Hepatocyte (in vitro differentiated cells): ENCODE data around the gene MLPH. TPM values are rescaled to one million over a fixed set of nuclear protein-coding genes. Genes with fewer than 3 reads are reported as not detected.

Experiments
- DNase-seq: peaks from one replicate; pipeline ENCODE4 v3.0.0-alpha.2; 2016; ENCODE audit warnings: low spot score
- H2AFZ ChIP-seq: fragments of 200-600 bp; sonication (generic); 2 replicates; pipeline ENCODE4 v1.6.0; 2016; ENCODE audit warnings: antibody characterized with exemption, mild to moderate bottlenecking
- H3K27ac ChIP-seq: fragments of 200-600 bp; sonication (generic); 2 replicates; pipeline ENCODE4 v1.5.1; 2016; ENCODE audit warnings: mild to moderate bottlenecking
- H3K27me3 ChIP-seq: fragments of 200-600 bp; sonication (generic); 2 replicates; pipeline ENCODE4 v1.6.1; 2016
- H3K36me3 ChIP-seq: fragments of 200-600 bp; sonication (generic); replicated peaks from 2 replicates; pipeline ENCODE4 v1.5.1; 2016; ENCODE audit warnings: low read depth; ENCODE audit not compliant: insufficient read depth
- H3K4me1 ChIP-seq: fragments of 200-600 bp; sonication (generic); 2 replicates; pipeline ENCODE4 v1.5.1; 2016; ENCODE audit warnings: mild to moderate bottlenecking, moderate library complexity; ENCODE audit not compliant: insufficient read depth
- H3K4me2 ChIP-seq: fragments of 200-600 bp; sonication (generic); 2 replicates; pipeline ENCODE4 v1.6.0; 2016
- H3K4me3 ChIP-seq: fragments of 200-600 bp; sonication (generic); 2 replicates; pipeline ENCODE4 v1.5.1; 2016; ENCODE audit warnings: mild to moderate bottlenecking
- H3K79me2 ChIP-seq: fragments of 200-600 bp; sonication (generic); 2 replicates; pipeline ENCODE4 v1.6.0; 2017; ENCODE audit warnings: mild to moderate bottlenecking
- H3K9me2 ChIP-seq: fragments of 200-600 bp; sonication (generic); replicated peaks from 2 replicates; pipeline ENCODE4 v1.6.0; 2017; ENCODE audit warnings: mild to moderate bottlenecking; ENCODE audit not compliant: insufficient read depth
- H3K9me3 ChIP-seq: fragments of 200-600 bp; sonication (generic); 2 replicates; pipeline ENCODE4 v1.5.1; 2016; ENCODE audit warnings: low read depth, mild to moderate bottlenecking
- H4K20me1 ChIP-seq: fragments of 200-600 bp; sonication (generic); 2 replicates; pipeline ENCODE4 v1.6.0; 2016; ENCODE audit warnings: mild to moderate bottlenecking; ENCODE audit not compliant: insufficient read depth, poor library complexity, severe bottlenecking
- CTCF ChIP-seq: fragments of 200-600 bp; sonication (generic); IDR thresholded peaks from 2 replicates; pipeline ENCODE4 v1.5.1; 2016; ENCODE audit warnings: antibody characterized with exemption, mild to moderate bottlenecking; ENCODE audit not compliant: poor library complexity
- EZH2 ChIP-seq: fragments of 200-600 bp; sonication (generic); IDR thresholded peaks from 2 replicates; pipeline ENCODE4 v1.6.1; 2016; ENCODE audit warnings: antibody characterized with exemption, mild to moderate bottlenecking, borderline replicate concordance
- EZH2phosphoT487 ChIP-seq: fragments of 200-600 bp; sonication (generic); IDR thresholded peaks from one replicate; pipeline ENCODE4 v1.6.1; 2018; ENCODE audit warnings: antibody characterized with exemption, mild to moderate bottlenecking, low read depth, moderate library complexity; ENCODE audit not compliant: unreplicated experiment, severe bottlenecking
- WGBS: methylation state at CpG from one replicate; pipeline ENCODE4 v1.1.6; 2016; ENCODE audit warnings: low lambda C conversion rate; ENCODE audit errors: missing lambda C conversion rate; 5-methylcytosine and 5-hydroxymethylcytosine counted together
- polyA plus RNA-seq: library from polyadenylated mRNA; unstranded; fragments of >200 nt; fragmentation: Nextera tagmentation; extraction: Ambion mirVana; gene quantifications from 2 replicates; pipeline ENCODE4 v1.2.1, GENCODE V29; 2016
- total RNA-seq: library from RNA; depleted of rRNA; stranded (reverse); fragments of >200 nt; gene quantifications from 2 replicates; pipeline ENCODE4 v1.2.3, GENCODE V29; 2014

Gene MLPH
- total and polyA plus RNA-seq, 2 experiments from 2014 or later = 6.7 to 12.3 TPM

GRCh38 chr2:237515166-237515565 lies 28.1 kb downstream of the MLPH start:
- H4K20me1 ChIP-seq = no peaks in the 10 kb centered on the region
- H3K4me3 ChIP-seq = no peak overlapping the region
- DNase-seq = no peak
- H3K4me2 ChIP-seq = no peak overlapping the region
- H2AFZ ChIP-seq = no peak overlapping the region
- WGBS = 86% methylated on average over 16 of the region's 16 CpGs
- H3K4me1 ChIP-seq = no peaks in the 10 kb centered on the region
- no peak overlapping the region for H3K27ac ChIP-seq
- no peak for TF ChIP-seq CTCF
- no peak for TF ChIP-seq EZH2
- no peak for TF ChIP-seq EZH2phosphoT487
- no peaks in the 10 kb centered on the region for H3K36me3 ChIP-seq
- H3K9me3 ChIP-seq = no peaks in the 10 kb centered on the region
- H3K79me2 ChIP-seq = no peaks in the 10 kb centered on the region
- no peaks in the 10 kb centered on the region for H3K27me3 ChIP-seq
- no peaks in the 10 kb centered on the region for H3K9me2 ChIP-seq

- Histone ChIP-seq H3K27ac (no peak overlapping the region), H3K9me2 (no peaks in the 10 kb centered on the region), H2AFZ (no peak overlapping the region), H3K4me2 (no peak overlapping the region), H4K20me1 (no peaks in the 10 kb centered on the region), H3K79me2 (no peaks in the 10 kb centered on the region), H3K36me3 (no peaks in the 10 kb centered on the region), H3K9me3 (no peaks in the 10 kb centered on the region), H3K27me3 (no peaks in the 10 kb centered on the region), H3K4me3 (no peak overlapping the region), H3K4me1 (no peaks in the 10 kb centered on the region)
- DNase-seq = no peak
- WGBS = 80% methylated on average over 6 of the region's 6 CpGs
- TF ChIP-seq CTCF = no peak
- no peak for TF ChIP-seq EZH2phosphoT487
- TF ChIP-seq EZH2 = no peak
Measured at GRCh38 chr2:237515621-237516275, 28.7 kb downstream of the MLPH start.

- Histone ChIP-seq H3K4me3 (no peak overlapping the region), H4K20me1 (no peaks in the 10 kb centered on the region), H3K9me3 (no peaks in the 10 kb centered on the region), H3K27me3 (no peaks in the 10 kb centered on the region), H3K4me1 (no peaks in the 10 kb centered on the region), H3K9me2 (no peaks in the 10 kb centered on the region), H3K4me2 (no peak overlapping the region), H3K27ac (no peak overlapping the region), H2AFZ (no peak overlapping the region), H3K36me3 (no peaks in the 10 kb centered on the region), H3K79me2 (no peaks in the 10 kb centered on the region)
- no peak for DNase-seq
- WGBS = 75% methylated on average over 4 of the region's 4 CpGs
- no peak for TF ChIP-seq EZH2phosphoT487
- TF ChIP-seq EZH2 = no peak
- TF ChIP-seq CTCF = no peak
Measured at GRCh38 chr2:237517163-237517562, 30.1 kb downstream of the MLPH start.

- H3K9me2 ChIP-seq = no peaks in the 10 kb centered on the region
- no peaks in the 10 kb centered on the region for H3K36me3 ChIP-seq
- no peaks in the 10 kb centered on the region for H3K4me1 ChIP-seq
- H3K4me2 ChIP-seq = no peak overlapping the region
- H4K20me1 ChIP-seq = no peaks in the 10 kb centered on the region
- no peaks in the 10 kb centered on the region for H3K27me3 ChIP-seq
- H3K27ac ChIP-seq = no peak overlapping the region
- no peak overlapping the region for H2AFZ ChIP-seq
- no peak for TF ChIP-seq EZH2phosphoT487
- no peak for TF ChIP-seq EZH2
- TF ChIP-seq CTCF = no peak
- no peak for DNase-seq
- no peak overlapping the region for H3K4me3 ChIP-seq
- no peaks in the 10 kb centered on the region for H3K79me2 ChIP-seq
- no peaks in the 10 kb centered on the region for H3K9me3 ChIP-seq
- 89% methylated on average over 1 of the region's 1 CpG for WGBS
Measured at GRCh38 chr2:237517990-237518389, 30.9 kb downstream of the MLPH start.
